Adrenal gland (tissue), 12 donors: ENCODE data around the gene CUEDC2. TPM values are rescaled to one million over a fixed set of nuclear protein-coding genes. Genes with fewer than 3 reads are reported as not detected.

ENCODE experiments used
- DNase-seq, 7 donors: peaks; one replicate each; pipeline ENCODE4 v3.0.0-alpha.2; 2019 to 2020
- H3K27ac ChIP-seq, 5 donors: fragments of 200-600 bp; sonication (generic) in 4 of 5; 1 replicate in 3 of 5; 2 replicates in 2 of 5; pipeline versions ENCODE4 v1.5.1 to v1.8.0; 2016 to 2020; ENCODE audit warnings: mild to moderate bottlenecking in 1 of 5
- H3K27me3 ChIP-seq: fragments of 200-600 bp; 2 replicates; pipeline ENCODE4 v1.8.0; 2021
- H3K36me3 ChIP-seq, 2 donors: fragments of 200-600 bp; replicated peaks in 1 of 2; 1 replicate in 1 of 2; 2 replicates in 1 of 2; pipeline versions ENCODE4 v1.5.1 to v1.8.0; 2018 to 2022
- H3K4me1 ChIP-seq, 2 donors: fragments of 200-600 bp; replicated peaks in 1 of 2; 1 replicate in 1 of 2; 2 replicates in 1 of 2; pipeline versions ENCODE4 v1.5.1 to v1.8.0; 2018 to 2021
- H3K4me3 ChIP-seq, 4 donors: fragments of 200-600 bp; sonication (generic) in 3 of 4; one replicate each; pipeline ENCODE4 v1.5.1; 2016 to 2018
- H3K9me3 ChIP-seq, 3 donors: fragments of 200-600 bp; sonication (generic) in 1 of 3; replicated peaks in 1 of 3; 1 replicate in 2 of 3; 2 replicates in 1 of 3; pipeline versions ENCODE4 v1.5.1 to v1.8.0; 2016 to 2021
- CTCF ChIP-seq, 6 experiments: fragments of 450-650 bp in 4 of 6; fragments of 200-600 bp in 2 of 6; sonication (generic) in 1 of 6; IDR thresholded peaks; 1 replicate in 5 of 6; 2 replicates in 1 of 6; pipeline versions ENCODE4 v1.5.1 to v1.8.0; 2016 to 2021; ENCODE audit warnings: antibody characterized with exemption in 6 of 6, mild to moderate bottlenecking in 2 of 6, moderate library complexity in 1 of 6
- POLR2A ChIP-seq, 2 donors: fragments of 450-650 bp; IDR thresholded peaks; one replicate each; pipeline ENCODE4 v1.6.1; 2017; ENCODE audit warnings: antibody characterized with exemption in 2 of 2, mild to moderate bottlenecking in 2 of 2, moderate library complexity in 1 of 2
- WGBS, 4 donors: extraction: QIAGEN DNeasy Blood & Tissue Kit in 2 of 4; methylation state at CpG; one replicate each; pipeline versions ENCODE4 v1.1.5 to v1.1.7; 2013 to 2017; 5-methylcytosine and 5-hydroxymethylcytosine counted together
- intact Hi-C, 2 donors: fragments of 100-400 bp; cut with DNase I; formaldehyde crosslinking; loops; one replicate each; pipeline versions ENCODE4 v1.14.1 to v1.15.0; 2022 to 2023
- polyA plus RNA-seq, 3 donors: library from polyadenylated mRNA; stranded (reverse); fragments of 200-250 nt in 2 of 3; fragments of 350-450 nt in 1 of 3; fragmentation: Illumina TruSeq in 1 of 3; extraction: RNeasy Lipid Tissue Mini Kit (QIAGEN cat#74804) in 1 of 3; gene quantifications; one replicate each; pipeline ENCODE4 v1.2.3, GENCODE V29; 2013 to 2014
- total RNA-seq, 9 donors: library from RNA; depleted of rRNA in 4 of 9; stranded (reverse); fragments of >200 nt in 4 of 9; fragments of 120-200 nt in 1 of 9; fragmentation: NEBNext Ultra II Directional in 1 of 9; extraction: Animal tissue kit (Norgen Biotek cat#: 25700) in 1 of 9; gene quantifications; one replicate each; pipeline versions ENCODE4 v1.1.0 to v1.2.4, GENCODE V29; 2013 to 2023
- donor health status: healthy with polysubstance abuse.
- donor health status: Bipolar disorder and iron deficiency.
- donor health status: DM: yes; HTN: yes; CAD: no.
- donor health status: DM: no; HTN: no; CAD: no.
- donor health status: DM: no; HTN: no; CAD: no.
- donor health status: DM: yes; HTN: yes; CAD: no.

The CUEDC2 gene
- total and polyA plus RNA-seq, 12 donors, result 70.2 to 115 (median 79.7) TPM

DNA sequence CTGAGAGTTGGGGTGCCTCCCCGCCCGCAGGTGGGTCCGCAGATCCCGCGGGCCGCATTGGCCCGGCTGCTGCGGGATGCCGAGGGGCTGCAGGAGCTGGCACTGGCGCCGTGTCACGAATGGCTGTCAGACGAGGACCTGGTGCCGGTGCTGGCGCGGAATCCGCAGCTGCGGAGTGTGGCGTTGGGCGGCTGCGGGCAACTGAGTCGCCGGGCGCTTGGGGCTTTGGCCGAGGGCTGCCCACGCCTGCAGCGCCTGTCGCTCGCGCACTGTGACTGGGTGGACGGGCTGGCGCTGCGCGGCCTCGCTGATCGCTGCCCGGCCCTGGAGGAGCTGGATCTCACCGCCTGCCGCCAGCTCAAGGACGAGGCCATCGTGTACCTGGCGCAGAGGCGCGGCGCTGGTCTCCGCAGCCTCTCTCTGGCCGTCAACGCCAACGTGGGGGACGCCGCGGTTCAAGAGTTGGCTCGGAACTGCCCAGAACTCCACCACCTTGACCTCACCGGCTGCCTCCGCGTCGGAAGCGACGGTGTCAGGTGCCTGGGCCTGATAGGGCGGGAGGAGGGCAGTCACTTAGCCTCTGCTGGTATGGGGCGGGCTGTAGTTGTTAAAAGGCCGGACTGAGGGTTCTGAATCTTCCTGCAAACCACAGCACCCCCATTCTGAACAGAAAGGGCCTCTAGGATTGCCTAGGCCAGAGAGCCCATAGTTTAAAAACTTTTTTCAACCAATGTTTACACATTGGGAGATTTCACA, 10.4 kb downstream of the CUEDC2 start:
- Histone ChIP-seq H3K27ac (peak overlapping the region; percentile 72 to 96 (median 86)), H3K4me1 (peaks cover 28 to 33% of the 10 kb centered on the region in 2 donors), H3K4me3 (peak overlapping the region; percentile 68 to 98 (median 96)), H3K9me3 (no peaks in the 10 kb centered on the region), H3K36me3 (peaks cover 0 to 20% of the 10 kb centered on the region in 2 donors), H3K27me3 (no peaks in the 10 kb centered on the region)
- 0 to 1% (median 0%) methylated on average over 4 to 62 of the region's 62 CpGs for WGBS, 4 donors
- intact Hi-C loops, result no loop called here
- peak; percentile 65 to 78 (median 75) for DNase-seq
- TF ChIP-seq CTCF (IDR thresholded peaks at IDR 0.05) (no peak), POLR2A (IDR thresholded peaks at IDR 0.05) (peak; percentile 30 to 69)

GRCh38 chr10:102421507-102421756, 10.9 kb downstream of the CUEDC2 start:
- TF ChIP-seq POLR2A (IDR thresholded peaks at IDR 0.05), result no peak
- no peak for TF ChIP-seq CTCF (IDR thresholded peaks at IDR 0.05)
- Histone ChIP-seq H3K36me3 (peaks cover 0 to 20% of the 10 kb centered on the region in 2 donors), H3K4me3 (peak overlapping the region; percentile 68 to 98 (median 96)), H3K27me3 (no peaks in the 10 kb centered on the region), H3K27ac (peak overlapping the region; percentile 72 to 96 (median 86)), H3K9me3 (no peaks in the 10 kb centered on the region), H3K4me1 (peaks cover 28 to 32% of the 10 kb centered on the region in 2 donors)
- intact Hi-C loops, result no loop called here
- WGBS, 4 donors, result 0 to 4% (median 0%) methylated on average over 2 to 14 of the region's 14 CpGs
- DNase-seq, result no peak

DNA sequence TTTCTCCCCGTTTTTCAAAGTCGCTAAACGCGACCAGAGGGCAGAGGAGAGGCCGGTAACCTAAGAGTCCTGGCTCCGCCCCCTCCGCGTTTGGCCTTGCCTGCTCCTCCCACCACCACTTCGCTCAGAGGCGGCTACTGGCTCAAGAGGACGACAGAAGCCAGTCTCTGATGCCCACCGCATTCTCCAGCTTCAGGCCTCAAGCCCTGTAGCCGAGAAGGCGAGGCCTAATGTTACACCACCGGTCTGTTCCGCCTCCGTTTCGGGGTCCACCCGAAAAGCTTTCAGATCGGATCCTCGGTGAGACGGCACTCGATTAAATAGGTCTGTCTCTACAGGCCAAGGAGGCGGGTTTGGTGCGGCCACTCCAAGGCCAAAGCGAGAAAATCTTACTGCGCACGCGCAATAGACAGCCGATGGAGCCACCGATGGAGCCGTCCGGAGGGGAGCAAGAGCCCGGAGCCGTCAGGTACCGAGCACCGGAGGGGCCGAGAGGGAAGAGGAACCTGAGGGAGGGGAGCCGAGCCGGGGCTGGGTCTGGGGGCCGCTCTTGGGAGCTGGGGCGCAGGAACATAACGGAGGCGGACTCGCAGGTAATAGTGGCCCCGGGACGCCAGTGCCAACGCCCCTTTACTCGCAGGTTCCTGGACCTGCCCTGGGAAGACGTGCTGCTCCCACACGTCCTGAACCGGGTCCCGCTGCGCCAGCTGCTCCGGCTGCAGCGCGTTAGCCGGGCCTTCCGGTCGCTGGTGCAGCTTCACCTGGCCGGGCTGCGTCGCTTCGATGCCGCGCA, 11.5 kb downstream of the CUEDC2 start, which contains the start of gene FBXL15:
FBXL15 (plus strand) TSS at position 123 of the 793 bp plus-strand sequence; CDS start at position 417, 294 bp downstream.
- peak; percentile 96 to 99 (median 98) for DNase-seq
- peaks cover 28 to 32% of the 10 kb centered on the region in 2 donors for H3K4me1 ChIP-seq
- H3K4me3 ChIP-seq, result peak within 1 kb of the TSS; percentile 68 to 98 (median 96)
- peak within 1 kb of the TSS; percentile 72 to 96 (median 86) for H3K27ac ChIP-seq
- peaks cover 2% of the 10 kb centered on the region for H3K27me3 ChIP-seq
- H3K9me3 ChIP-seq, result no peaks in the 10 kb centered on the region
- 0 to 1% (median 0%) methylated on average over 10 to 66 of the region's 66 CpGs for WGBS, 4 donors
- TF ChIP-seq CTCF (IDR thresholded peaks at IDR 0.05), result no peak
- TF ChIP-seq POLR2A (IDR thresholded peaks at IDR 0.05), result peak; percentile 32 to 61
- intact Hi-C loops, result no loop called here
- H3K36me3 ChIP-seq, result peaks cover 0 to 20% of the 10 kb centered on the region in 2 donors

DNA sequence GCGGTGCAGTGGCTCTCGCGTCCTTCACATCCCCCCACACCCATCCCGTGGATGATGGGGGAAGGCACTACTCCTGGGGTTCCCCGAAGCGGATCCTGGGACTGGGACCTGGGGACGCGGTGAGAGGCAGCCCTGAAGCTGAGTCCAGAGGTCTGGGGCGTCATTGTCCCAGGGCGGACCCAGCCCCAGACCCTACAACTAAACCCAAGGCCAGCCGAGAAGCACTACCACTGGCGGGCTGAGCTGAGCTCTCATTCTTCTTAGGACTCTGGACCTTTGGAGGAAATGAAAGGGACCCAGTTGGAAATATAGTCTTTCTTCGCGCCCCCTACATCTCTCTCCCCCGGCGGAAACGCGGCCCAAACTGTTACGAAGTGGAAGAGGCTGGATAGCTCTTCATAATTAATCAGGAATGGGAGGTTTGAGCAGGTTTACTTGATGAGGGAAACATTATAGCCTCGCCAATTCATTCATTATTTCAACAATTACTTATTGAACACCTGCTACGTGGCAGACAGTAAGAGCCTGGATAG, 12.1 kb downstream of the CUEDC2 start:
- Histone ChIP-seq H3K9me3 (no peaks in the 10 kb centered on the region), H3K36me3 (peaks cover 0 to 20% of the 10 kb centered on the region in 2 donors), H3K4me1 (peaks cover 28 to 32% of the 10 kb centered on the region in 2 donors), H3K27me3 (peaks cover 4% of the 10 kb centered on the region), H3K27ac (peak overlapping the region; percentile 72 to 96 (median 86)), H3K4me3 (peak overlapping the region in 2 of 4 donors; percentile 96)
- intact Hi-C loops, result no loop called here
- peak in 3 of 7 donors; percentile 19 to 63 (median 37) for DNase-seq
- TF ChIP-seq POLR2A (IDR thresholded peaks at IDR 0.05) (peak in 1 of 2 donors; percentile 40), CTCF (IDR thresholded peaks at IDR 0.05) (no peak)
- WGBS, 4 donors, result 0 to 3% (median 1%) methylated on average over 13 to 21 of the region's 21 CpGs
